Kidney epithelial cell (primary cell): ENCODE measurements around the gene SLC49A3. TPM values are rescaled to one million over a fixed set of nuclear protein-coding genes. Genes with fewer than 3 reads are reported as not detected.
A peak's percentile ranks its signal among the peaks of the same experiment; 100 is the strongest.
"Not testable (repeated sequence)": the region's sequence is repeated elsewhere in the genome, so short reads cannot be mapped to it uniquely, and the experiment has no call there.

Experiments
- DNase-seq: peaks from one replicate; pipeline ENCODE4 v3.0.0-alpha.2; 2010; ENCODE audit warnings: low read depth
- H3K27me3 ChIP-seq: 2 replicates; pipeline ENCODE4 v1.6.0; 2011; ENCODE audit warnings: low read length; ENCODE audit not compliant: control insufficient read depth, insufficient read depth
- H3K36me3 ChIP-seq: 2 replicates; pipeline ENCODE4 v1.5.1; 2011; ENCODE audit warnings: low read length; ENCODE audit not compliant: control insufficient read depth, insufficient read depth
- H3K4me3 ChIP-seq: 2 replicates; pipeline ENCODE4 v1.5.1; 2011; ENCODE audit warnings: low read depth, mild to moderate bottlenecking, control low read depth, low read length
- CTCF ChIP-seq: IDR thresholded peaks from 2 replicates; pipeline ENCODE4 v1.5.1; 2011; ENCODE audit warnings: mild to moderate bottlenecking, moderate library complexity, low read length, control low read depth, inconsistent platforms; ENCODE audit not compliant: insufficient read depth, poor library complexity, severe bottlenecking
- total RNA-seq: library from RNA; depleted of rRNA; stranded (reverse); fragments of >200 nt; gene quantifications from 2 replicates; pipeline ENCODE4 v1.2.3, GENCODE V29; 2015

SLC49A3 gene
- total RNA-seq, 1 donor from 2014 or later = 3.4 TPM

- Histone ChIP-seq H3K27me3 (no peaks in the 10 kb centered on the region), H3K36me3 (peaks cover 2% of the 10 kb centered on the region), H3K4me3 (peak overlapping the region; percentile 67)
- DNase-seq = no peak
- no peak for TF ChIP-seq CTCF
Measured at GRCh38 chr4:673349-674091, 15.4 kb downstream of the SLC49A3 start.

GRCh38 chr4:671769-672168, 17.2 kb downstream of the SLC49A3 start:
- no peak overlapping the region for H3K4me3 ChIP-seq
- peaks cover 2% of the 10 kb centered on the region for H3K36me3 ChIP-seq
- TF ChIP-seq CTCF = no peak
- no peak for DNase-seq
- H3K27me3 ChIP-seq = no peaks in the 10 kb centered on the region

- DNase-seq, H3K36me3 ChIP-seq, H3K4me3 ChIP-seq, H3K27me3 ChIP-seq: not testable (repeated sequence)
Measured at GRCh38 chr4:669806-670559, 19.0 kb downstream of the SLC49A3 start.

GRCh38 chr4:668219-668618, 20.7 kb downstream of the SLC49A3 start:
- H3K36me3 ChIP-seq, DNase-seq, H3K27me3 ChIP-seq, H3K4me3 ChIP-seq: not testable (repeated sequence)

- Histone ChIP-seq H3K4me3 (no peak overlapping the region), H3K36me3 (peaks cover 2% of the 10 kb centered on the region), H3K27me3 (peaks cover 3% of the 10 kb centered on the region)
- DNase-seq = no peak
- TF ChIP-seq CTCF = no peak
Measured at GRCh38 chr4:667545-667925, 21.4 kb downstream of the SLC49A3 start.

GRCh38 chr4:666822-667544, 22.0 kb downstream of the SLC49A3 start:
- Histone ChIP-seq H3K36me3 (peaks cover 2% of the 10 kb centered on the region), H3K27me3 (peaks cover 3% of the 10 kb centered on the region), H3K4me3 (no peak overlapping the region)
- DNase-seq = no peak
- no peak for TF ChIP-seq CTCF
